ENCODE results near the gene CLHC1. TPM values are rescaled to one million over a fixed set of nuclear protein-coding genes. Genes with fewer than 3 reads are reported as not detected.

CLHC1 gene
- total and polyA plus RNA-seq, 2 donors (not counting 1 experiment from before 2014, with no cell fraction given) = 2.0 to 12.8 TPM

DNA sequence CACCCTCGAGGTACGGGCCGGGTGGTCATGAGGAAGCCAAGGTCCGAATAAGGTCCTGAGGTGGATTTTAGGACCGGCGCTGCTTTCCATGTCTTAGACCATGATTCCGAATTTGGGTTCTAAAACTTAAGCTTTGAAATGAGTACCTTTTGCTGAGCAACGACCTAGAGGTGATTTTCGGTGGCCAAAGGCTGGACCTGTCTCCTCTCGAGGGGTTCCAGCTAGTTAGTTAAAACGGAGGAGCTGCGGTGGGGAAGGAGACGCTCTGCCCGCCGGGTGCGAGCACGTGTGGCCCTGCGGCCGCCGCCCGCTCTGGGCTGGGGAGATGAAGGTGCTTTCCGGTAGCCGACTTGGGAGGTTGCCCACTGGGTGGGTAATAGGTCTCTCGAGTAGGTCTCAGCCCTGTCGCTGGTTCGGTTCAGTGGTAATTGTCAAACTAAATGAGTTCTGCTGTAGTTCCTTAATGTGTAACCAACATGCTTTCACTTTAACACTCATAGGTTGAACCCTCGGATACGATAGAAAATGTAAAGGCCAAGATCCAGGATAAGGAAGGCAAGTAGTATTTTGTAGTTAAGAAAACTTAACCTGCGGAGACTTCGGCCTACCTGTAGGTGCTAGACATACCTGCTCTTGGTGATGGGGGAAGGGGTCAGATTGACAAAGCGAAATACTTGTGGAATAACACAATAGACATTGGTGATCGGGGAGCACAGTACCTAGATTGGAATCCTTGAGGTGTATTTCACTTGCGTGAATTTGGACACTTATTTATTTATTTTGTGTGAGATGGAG lies 967 bp upstream of the CLHC1 start:
- Histone ChIP-seq H3K27ac (ENCODE audit: low read length in 2 of 2) (peak overlapping the region; percentile 95 to 98), H3K4me1 (ENCODE audit: control insufficient read depth in 2 of 2, insufficient read depth in 2 of 2, low read length in 2 of 2) (peaks cover 22 to 33% of the 10 kb centered on the region in 2 donors), H3K4me3 (ENCODE audit: control extremely low read depth in 1 of 5, extremely low read depth in 1 of 5, insufficient read depth in 1 of 5, low read depth in 2 of 5, low read length in 4 of 5) (peak overlapping the region; percentile 72 to 98 (median 94)), H3K9me3 (ENCODE audit: control extremely low read depth in 1 of 3, control insufficient read depth in 2 of 3, insufficient read depth in 1 of 3, low read length in 2 of 3) (no peaks in the 10 kb centered on the region), H3K36me3 (replicated peaks in 1 of 2; ENCODE audit: control extremely low read depth in 1 of 2, control insufficient read depth in 1 of 2, extremely low read depth in 1 of 2, insufficient read depth in 2 of 2, low read length in 1 of 2) (peaks cover 0 to 39% of the 10 kb centered on the region in 2 experiments), H4K20me1 (ENCODE audit: control insufficient read depth, insufficient read depth, low read length, poor library complexity, severe bottlenecking) (peaks cover 15% of the 10 kb centered on the region), H3K27me3 (replicated peaks in 1 of 4; ENCODE audit: control extremely low read depth in 1 of 4, control insufficient read depth in 3 of 4, insufficient read depth in 4 of 4, low read length in 3 of 4) (no peaks in the 10 kb centered on the region), H3K4me2 (replicated peaks; ENCODE audit: low read depth, low read length, poor library complexity, severe bottlenecking) (peak overlapping the region; percentile 87), H2AFZ (ENCODE audit: insufficient read depth, low read depth, low read length, poor library complexity, severe bottlenecking) (peak overlapping the region; percentile 93), H3K9ac (ENCODE audit: low read length) (peak overlapping the region; percentile 99), H3K79me2 (ENCODE audit: control insufficient read depth, insufficient read depth, low read length) (peaks cover 32% of the 10 kb centered on the region)
- H3K27ac Mint-ChIP-seq = peak overlapping the region; percentile 99
- intact Hi-C loops (cut with micrococcal nuclease) = loop anchor here (1.0 to 5.0 kb wide), 10 partner anchors 10 to 1466 kb away; partner anchors contain the start of genes ACYP2, CCDC88A, CFAP36 and CHAC2
- TF ChIP-seq, protein P1, sequence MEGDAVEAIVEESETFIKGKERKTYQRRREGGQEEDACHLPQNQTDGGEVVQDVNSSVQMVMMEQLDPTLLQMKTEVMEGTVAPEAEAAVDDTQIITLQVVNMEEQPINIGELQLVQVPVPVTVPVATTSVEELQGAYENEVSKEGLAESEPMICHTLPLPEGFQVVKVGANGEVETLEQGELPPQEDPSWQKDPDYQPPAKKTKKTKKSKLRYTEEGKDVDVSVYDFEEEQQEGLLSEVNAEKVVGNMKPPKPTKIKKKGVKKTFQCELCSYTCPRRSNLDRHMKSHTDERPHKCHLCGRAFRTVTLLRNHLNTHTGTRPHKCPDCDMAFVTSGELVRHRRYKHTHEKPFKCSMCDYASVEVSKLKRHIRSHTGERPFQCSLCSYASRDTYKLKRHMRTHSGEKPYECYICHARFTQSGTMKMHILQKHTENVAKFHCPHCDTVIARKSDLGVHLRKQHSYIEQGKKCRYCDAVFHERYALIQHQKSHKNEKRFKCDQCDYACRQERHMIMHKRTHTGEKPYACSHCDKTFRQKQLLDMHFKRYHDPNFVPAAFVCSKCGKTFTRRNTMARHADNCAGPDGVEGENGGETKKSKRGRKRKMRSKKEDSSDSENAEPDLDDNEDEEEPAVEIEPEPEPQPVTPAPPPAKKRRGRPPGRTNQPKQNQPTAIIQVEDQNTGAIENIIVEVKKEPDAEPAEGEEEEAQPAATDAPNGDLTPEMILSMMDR (IDR thresholded peaks at IDR 0.05) = no peak
- no peak for TF ChIP-seq EZH2 (IDR thresholded peaks at IDR 0.05; ENCODE audit: borderline replicate concordance, insufficient read depth, low read depth, low read length, poor library complexity, severe bottlenecking)
- peak overlapping the region; percentile 94 for H3K4me3 Mint-ChIP-seq
- ChIA-PET CTCF (interaction anchor here (1.0 kb wide), 3 partner anchors 9 to 344 kb away, joined by 3 to 5 read pairs (median 4); no protein-coding TSS in a partner anchor), POLR2A (interaction anchor here (0.9 to 1.7 kb wide), 6 partner anchors 10 to 510 kb away, joined by 4 to 26 read pairs (median 6); partner anchors contain the start of genes EML6, MTIF2 and RTN4)
- 5% methylated on average over 29 of the region's 33 CpGs for WGBS (ENCODE audit: insufficient coverage)
- peaks cover 48% of the 10 kb centered on the region for H3K4me1 Mint-ChIP-seq
- DNase-seq = peak; percentile 77
- H3K27me3 Mint-ChIP-seq = no peaks in the 10 kb centered on the region
- no peaks in the 10 kb centered on the region for H3K9me3 Mint-ChIP-seq (ENCODE audit: insufficient read depth)
- ATAC-seq (ENCODE audit: low read depth) = peak; percentile 23

All from B cell (primary cell).